Kidney (tissue), 14 donors: ENCODE results near the gene KCNJ16. TPM values are rescaled to one million over a fixed set of nuclear protein-coding genes. Genes with fewer than 3 reads are reported as not detected.

Experiments
- DNase-seq, 5 donors: peaks; one replicate each; pipeline ENCODE4 v3.0.0-alpha.2; 2013 to 2020
- FAIRE-seq: peaks from 2 replicates; lab custom pipeline; 2012; peaks lifted over from hg19 to GRCh38; lab: Jason Lieb, UNC
- H3K27ac ChIP-seq, 2 donors: one replicate each; pipeline ENCODE4 v1.7.0; 2013; ENCODE audit warnings: low read depth in 2 of 2, low read length in 2 of 2, inconsistent platforms in 1 of 2
- H3K27me3 ChIP-seq: one replicate; pipeline ENCODE4 v1.7.1; 2013; ENCODE audit warnings: low read length, inconsistent platforms; ENCODE audit not compliant: control insufficient read depth, insufficient read depth
- H3K36me3 ChIP-seq, 3 donors: one replicate each; pipeline versions ENCODE4 v1.7.0 to v1.7.1; 2013; ENCODE audit warnings: low read length in 3 of 3, control low read depth in 1 of 3, inconsistent platforms in 1 of 3; ENCODE audit not compliant: insufficient read depth in 3 of 3, control insufficient read depth in 2 of 3
- H3K4me1 ChIP-seq, 3 donors: one replicate each; pipeline versions ENCODE4 v1.7.0 to v1.7.1; 2013; ENCODE audit warnings: low read length in 3 of 3, inconsistent platforms in 1 of 3, low read depth in 1 of 3; ENCODE audit not compliant: control insufficient read depth in 2 of 3, insufficient read depth in 2 of 3
- H3K4me3 ChIP-seq, 3 donors: one replicate each; pipeline versions ENCODE4 v1.7.0 to v1.8.1; 2013; ENCODE audit warnings: low read length in 3 of 3, control low read depth in 1 of 3, inconsistent platforms in 1 of 3
- H3K9ac ChIP-seq, 3 donors: one replicate each; pipeline versions ENCODE4 v1.7.0 to v1.7.1; 2013; ENCODE audit warnings: low read length in 3 of 3, control low read depth in 1 of 3, inconsistent platforms in 1 of 3
- H3K9me3 ChIP-seq, 3 donors: one replicate each; pipeline versions ENCODE4 v1.7.0 to v1.7.1; 2013; ENCODE audit warnings: low read length in 3 of 3, control low read depth in 1 of 3, inconsistent platforms in 1 of 3; ENCODE audit not compliant: control insufficient read depth in 2 of 3, insufficient read depth in 1 of 3
- intact Hi-C: fragments of 100-400 bp; cut with DNase I; formaldehyde crosslinking; loops from one replicate; pipeline ENCODE4 v1.11.1; 2022
- polyA plus RNA-seq: library from polyadenylated mRNA; stranded (reverse); fragments of 350-450 nt; fragmentation: Illumina TruSeq; extraction: RNeasy Lipid Tissue Mini Kit (QIAGEN cat#74804); gene quantifications from one replicate; pipeline ENCODE4 v1.2.3, GENCODE V29; 2014; ENCODE audit warnings: low read depth, low replicate concordance; ENCODE audit not compliant: insufficient read depth
- total RNA-seq: library from RNA; stranded (reverse); fragmentation: NEBNext Ultra II Directional; extraction: Animal tissue kit (Norgen Biotek cat#: 25700); gene quantifications from one replicate; pipeline ENCODE4 v1.2.1, GENCODE V29; 2021
- TF ChIP-seq, protein P1 (sequence below): IDR thresholded peaks from 3 replicates; pipeline ENCODE4 v1.5.1; 2012; ENCODE audit warnings: mild to moderate bottlenecking, moderate library complexity, borderline replicate concordance; ENCODE audit not compliant: insufficient read depth; ENCODE audit errors: extremely low read depth
- donor health status: control.
- donor health status: control.
- donor health status: control.
- donor health status: control.
- donor health status: control.
- donor health status: DM: yes; HTN: yes; CAD: no.
- donor health status: Normal renal cell carcinoma (clear cell type).

KCNJ16 gene
- total and polyA plus RNA-seq, 2 donors from 2014 or later = 163 to 281 TPM

DNA sequence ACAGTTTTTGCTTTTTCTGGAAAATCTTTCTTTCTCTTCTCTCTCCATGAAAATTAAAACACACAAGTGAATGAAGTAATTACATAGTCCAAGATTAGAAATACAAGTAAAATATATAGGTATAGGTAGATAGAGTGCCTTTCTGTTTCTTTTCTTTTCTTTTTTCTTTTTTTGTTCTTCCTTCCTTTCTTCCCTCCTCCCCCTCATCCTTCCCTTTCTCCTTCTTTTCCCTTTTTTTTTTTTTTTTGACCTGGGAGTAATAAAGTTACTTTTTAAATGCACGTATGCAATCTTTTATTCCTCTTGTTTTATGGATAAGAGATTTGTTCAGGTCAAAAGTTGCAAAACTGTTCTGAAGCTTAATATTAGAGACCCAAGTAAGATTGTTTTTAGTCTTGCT is 59.8 kb downstream of the KCNJ16 start:
- no peak overlapping the region for H3K9ac ChIP-seq
- H3K4me3 ChIP-seq = no peak overlapping the region
- no peak for FAIRE-seq
- no peak for DNase-seq
- intact Hi-C loops = no loop called here
- peaks cover 0 to 25% (median 9%) of the 10 kb centered on the region in 3 donors for H3K36me3 ChIP-seq
- H3K27me3 ChIP-seq = no peaks in the 10 kb centered on the region
- H3K9me3 ChIP-seq = no peaks in the 10 kb centered on the region
- H3K27ac ChIP-seq = no peak overlapping the region
- peaks cover 3 to 11% (median 4%) of the 10 kb centered on the region in 3 donors for H3K4me1 ChIP-seq
- TF ChIP-seq, protein P1, sequence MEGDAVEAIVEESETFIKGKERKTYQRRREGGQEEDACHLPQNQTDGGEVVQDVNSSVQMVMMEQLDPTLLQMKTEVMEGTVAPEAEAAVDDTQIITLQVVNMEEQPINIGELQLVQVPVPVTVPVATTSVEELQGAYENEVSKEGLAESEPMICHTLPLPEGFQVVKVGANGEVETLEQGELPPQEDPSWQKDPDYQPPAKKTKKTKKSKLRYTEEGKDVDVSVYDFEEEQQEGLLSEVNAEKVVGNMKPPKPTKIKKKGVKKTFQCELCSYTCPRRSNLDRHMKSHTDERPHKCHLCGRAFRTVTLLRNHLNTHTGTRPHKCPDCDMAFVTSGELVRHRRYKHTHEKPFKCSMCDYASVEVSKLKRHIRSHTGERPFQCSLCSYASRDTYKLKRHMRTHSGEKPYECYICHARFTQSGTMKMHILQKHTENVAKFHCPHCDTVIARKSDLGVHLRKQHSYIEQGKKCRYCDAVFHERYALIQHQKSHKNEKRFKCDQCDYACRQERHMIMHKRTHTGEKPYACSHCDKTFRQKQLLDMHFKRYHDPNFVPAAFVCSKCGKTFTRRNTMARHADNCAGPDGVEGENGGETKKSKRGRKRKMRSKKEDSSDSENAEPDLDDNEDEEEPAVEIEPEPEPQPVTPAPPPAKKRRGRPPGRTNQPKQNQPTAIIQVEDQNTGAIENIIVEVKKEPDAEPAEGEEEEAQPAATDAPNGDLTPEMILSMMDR = no peak

DNA sequence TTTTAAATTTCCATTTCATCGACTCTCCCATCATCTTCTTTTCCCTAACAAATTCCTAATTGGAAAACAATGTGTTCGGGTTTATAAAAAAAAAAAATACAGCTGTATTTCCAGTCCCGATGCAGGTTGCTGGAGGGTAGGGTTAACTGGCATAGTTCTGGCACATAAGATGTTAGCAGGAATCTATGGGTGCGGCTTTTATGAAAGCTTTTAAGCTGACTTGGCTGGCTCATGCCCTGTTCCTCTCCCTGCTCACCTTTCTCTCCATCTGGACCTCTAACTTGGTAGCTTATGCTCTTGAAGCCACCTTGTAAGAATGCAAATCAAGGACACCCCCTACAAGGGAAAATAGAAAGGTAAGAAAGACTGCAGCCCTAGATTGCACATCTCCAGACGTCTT is 61.1 kb downstream of the KCNJ16 start:
- Histone ChIP-seq H3K4me3 (no peak overlapping the region), H3K27ac (no peak overlapping the region), H3K27me3 (no peaks in the 10 kb centered on the region), H3K36me3 (peaks cover 0 to 24% (median 9%) of the 10 kb centered on the region in 3 donors), H3K9ac (no peak overlapping the region), H3K4me1 (peaks cover 3 to 11% (median 4%) of the 10 kb centered on the region in 3 donors), H3K9me3 (no peaks in the 10 kb centered on the region)
- intact Hi-C loops = no loop called here
- TF ChIP-seq, protein P1 = no peak
- DNase-seq = no peak
- no peak for FAIRE-seq

- FAIRE-seq (peak; percentile 38), DNase-seq (peak in 3 of 5 donors; percentile 19 to 48 (median 37))
- Histone ChIP-seq H3K27ac (peak overlapping the region; percentile 61 to 71), H3K9me3 (no peaks in the 10 kb centered on the region), H3K36me3 (peaks cover 0 to 10% (median 5%) of the 10 kb centered on the region in 3 donors), H3K9ac (peak overlapping the region in 2 of 3 donors; percentile 21 to 33), H3K27me3 (no peaks in the 10 kb centered on the region), H3K4me3 (peak overlapping the region in 2 of 3 donors; percentile 47 to 49), H3K4me1 (peaks cover 3 to 11% (median 4%) of the 10 kb centered on the region in 3 donors)
- intact Hi-C loops = no loop called here
- TF ChIP-seq, protein P1 = no peak
These were observed 62.6 kb downstream of the KCNJ16 start for GRCh38 chr17:70137451-70138230.
